HCT116 (cell line): ENCODE measurements around the gene PLEKHO2.

Source experiments
- CTCF ChIP-seq, 3 experiments: fragments of 200-600 bp in 1 of 3; sonication (generic) in 1 of 3; IDR thresholded peaks in 2 of 3; conservative IDR thresholded peaks in 1 of 3; 2 replicates each; pipeline ENCODE4 v1.5.1; 2012 to 2017; ENCODE audit warnings: low read depth in 2 of 3, low read length in 2 of 3, antibody characterized with exemption in 1 of 3, borderline replicate concordance in 1 of 3, control low read depth in 1 of 3, mild to moderate bottlenecking in 1 of 3, mixed read lengths in 1 of 3, mixed run types in 1 of 3, moderate library complexity in 1 of 3; ENCODE audit not compliant: insufficient read depth in 1 of 3
- EGR1 ChIP-seq: IDR thresholded peaks from 2 replicates; pipeline ENCODE4 v1.6.1; 2012; ENCODE audit warnings: low read depth
- FOSL1 ChIP-seq: IDR thresholded peaks from 2 replicates; pipeline ENCODE4 v1.6.1; 2012; ENCODE audit warnings: low read depth
- MAX ChIP-seq: IDR thresholded peaks from 2 replicates; pipeline ENCODE4 v1.6.1; 2012
- POLR2A ChIP-seq: IDR thresholded peaks from 2 replicates; pipeline ENCODE4 v1.7.0; 2011; ENCODE audit warnings: borderline replicate concordance; ENCODE audit not compliant: insufficient read depth, insufficient read length; ENCODE audit errors: extremely low read depth
- POLR2AphosphoS5 ChIP-seq: IDR thresholded peaks from 2 replicates; pipeline ENCODE4 v1.6.1; 2011; ENCODE audit warnings: mild to moderate bottlenecking, low read depth, low read length, moderate library complexity
- SP1 ChIP-seq: IDR thresholded peaks from 2 replicates; pipeline ENCODE4 v1.6.1; 2012; ENCODE audit warnings: low read depth
- TCF7L2 ChIP-seq: IDR thresholded peaks from 2 replicates; pipeline ENCODE4 v1.7.0; 2011; ENCODE audit warnings: borderline replicate concordance, inconsistent platforms; ENCODE audit not compliant: insufficient read depth, insufficient read length; ENCODE audit errors: extremely low read depth
- ZBTB33 ChIP-seq: IDR thresholded peaks from 2 replicates; pipeline ENCODE4 v1.6.1; 2011; ENCODE audit warnings: mild to moderate bottlenecking, low read length, moderate library complexity; ENCODE audit not compliant: insufficient replicate concordance; ENCODE audit errors: extremely low read depth
- ZNF274 ChIP-seq: fragments of 200-500 bp; sonication (Bioruptor generic); IDR thresholded peaks from 2 replicates; pipeline ENCODE4 v1.6.1; 2014; ENCODE audit warnings: mild to moderate bottlenecking, low read depth, low read length, inconsistent platforms

- no peak for TF ChIP-seq SP1
- TF ChIP-seq POLR2A = no peak
- TF ChIP-seq CTCF (IDR thresholded peaks at IDR 0.05 in 2 of 3, conservative IDR thresholded peaks at IDR 0.05 in 1 of 3; ENCODE audit: borderline replicate concordance in 1 of 3, insufficient read depth in 1 of 3, low read depth in 2 of 3, low read length in 2 of 3) = no peak
- TF ChIP-seq MAX = no peak
- TF ChIP-seq FOSL1 = no peak
- TF ChIP-seq EGR1 = no peak
- TF ChIP-seq TCF7L2 = no peak
- no peak for TF ChIP-seq POLR2AphosphoS5
- no peak for TF ChIP-seq ZNF274
- TF ChIP-seq ZBTB33 = no peak
These were observed 55.8 kb downstream of the PLEKHO2 start for GRCh38 chr15:64897345-64897985.
